IMR-90 (cell line): ENCODE measurements around the gene G3BP2. TPM values are rescaled to one million over a fixed set of nuclear protein-coding genes. Genes with fewer than 3 reads are reported as not detected.

ENCODE experiments used
- ATAC-seq: fragments of 200-7000 bp; cut with Tn5 transposase; 2 replicates; pipeline ENCODE4 v1.9.1; 2020; ENCODE audit warnings: low read depth, mild to moderate bottlenecking, moderate library complexity
- BruUV-seq: library from RNA; stranded (reverse); fragments of 400-500 nt; replicated peaks from 2 replicates; lab custom pipeline; 2021; lab: Mats Ljungman, UMichigan
- CTCF ChIA-PET: fragments of 300-600 bp; formaldehyde crosslinking; extraction: SDS; loops from one replicate; lab custom pipeline; 2021; ENCODE audit warnings: antibody characterized with exemption; lab: Yijun Ruan, JAX
- POLR2A ChIA-PET: fragments of 300-600 bp; sonication (Branson Sonifier 250); formaldehyde crosslinking; loops from one replicate; lab custom pipeline; 2022; ENCODE audit warnings: antibody characterized with exemption; ENCODE audit not compliant: unreplicated experiment; lab: Charles Lee
- DNase-seq: peaks from one replicate; pipeline ENCODE4 v3.0.0; 2013
- H2AFZ ChIP-seq: replicated peaks from 2 replicates; pipeline ENCODE3; 2013; ENCODE audit warnings: low read length, mild to moderate bottlenecking; ENCODE audit not compliant: poor library complexity
- H2AK5ac ChIP-seq: 2 replicates; pipeline ENCODE4 v1.6.1; 2013; ENCODE audit warnings: low read depth, low read length, inconsistent platforms
- H2AK9ac ChIP-seq: replicated peaks from 2 replicates; pipeline ENCODE3; 2013; ENCODE audit warnings: mild to moderate bottlenecking, low read depth, low read length, moderate library complexity; ENCODE audit not compliant: poor library complexity
- H2BK120ac ChIP-seq: 2 replicates; pipeline ENCODE4 v1.6.1; 2013; ENCODE audit warnings: low read depth, low read length, inconsistent platforms
- H2BK15ac ChIP-seq: 3 replicates; pipeline ENCODE4 v1.6.1; 2013; ENCODE audit warnings: low read depth, low read length, inconsistent platforms
- H2BK20ac ChIP-seq: 2 replicates; pipeline ENCODE4 v1.6.1; 2013; ENCODE audit warnings: low read depth, mild to moderate bottlenecking, inconsistent platforms, low read length, moderate library complexity
- H2BK5ac ChIP-seq: 2 replicates; pipeline ENCODE4 v1.6.1; 2013; ENCODE audit warnings: mild to moderate bottlenecking, low read depth, low read length, inconsistent platforms; ENCODE audit not compliant: poor library complexity, severe bottlenecking
- H3K14ac ChIP-seq: replicated peaks from 2 replicates; pipeline ENCODE4 v1.6.1; 2013; ENCODE audit warnings: low read depth, low read length, inconsistent platforms
- H3K18ac ChIP-seq: 2 replicates; pipeline ENCODE4 v1.6.1; 2013; ENCODE audit warnings: low read depth, low read length, control low read depth
- H3K23ac ChIP-seq: 2 replicates; pipeline ENCODE4 v1.6.1; 2013; ENCODE audit warnings: low read depth, low read length, inconsistent platforms
- H3K27ac ChIP-seq: 2 replicates; pipeline ENCODE4 v1.5.1; 2013; ENCODE audit warnings: mild to moderate bottlenecking, control low read depth, low read length; ENCODE audit not compliant: insufficient read depth
- H3K27me3 ChIP-seq: 2 replicates; pipeline ENCODE4 v1.6.1; 2013; ENCODE audit warnings: low read length; ENCODE audit not compliant: control insufficient read depth, insufficient read depth
- H3K36me3 ChIP-seq: 2 replicates; pipeline ENCODE4 v1.6.1; 2013; ENCODE audit warnings: low read length, mixed read lengths; ENCODE audit not compliant: control insufficient read depth, insufficient read depth
- H3K4ac ChIP-seq: 2 replicates; pipeline ENCODE4 v1.6.1; 2013; ENCODE audit warnings: low read depth, low read length, inconsistent platforms
- H3K4me1 ChIP-seq: 2 replicates; pipeline ENCODE4 v1.6.1; 2013; ENCODE audit warnings: low read length, mixed read lengths; ENCODE audit not compliant: control insufficient read depth, insufficient read depth
- H3K4me2 ChIP-seq: 2 replicates; pipeline ENCODE4 v1.6.1; 2013; ENCODE audit warnings: low read depth, mild to moderate bottlenecking, control low read depth, low read length, moderate library complexity
- H3K4me3 ChIP-seq: 2 replicates; pipeline ENCODE4 v1.5.1; 2013; ENCODE audit warnings: low read depth, mild to moderate bottlenecking, control low read depth, low read length, moderate library complexity; ENCODE audit not compliant: insufficient read depth
- H3K56ac ChIP-seq: 2 replicates; pipeline ENCODE4 v1.6.1; 2013; ENCODE audit warnings: low read length, inconsistent platforms; ENCODE audit not compliant: insufficient read depth; ENCODE audit errors: extremely low read depth
- H3K79me1 ChIP-seq, 2 experiments: 2 replicates each; pipeline ENCODE4 v1.6.1; 2013; ENCODE audit warnings: low read length in 2 of 2, inconsistent platforms in 1 of 2, low read depth in 1 of 2
- H3K9ac ChIP-seq: 2 replicates; pipeline ENCODE4 v1.6.1; 2013; ENCODE audit warnings: low read depth, low read length, control low read depth
- H3K9me1 ChIP-seq: 2 replicates; pipeline ENCODE4 v1.6.1; 2013; ENCODE audit warnings: low read length, inconsistent platforms; ENCODE audit not compliant: insufficient read depth
- H3K9me3 ChIP-seq: 2 replicates; pipeline ENCODE4 v1.6.1; 2013; ENCODE audit warnings: low read length; ENCODE audit not compliant: control insufficient read depth, insufficient read depth
- H4K20me1 ChIP-seq: 2 replicates; pipeline ENCODE4 v1.6.1; 2013; ENCODE audit warnings: low read length, inconsistent platforms; ENCODE audit not compliant: insufficient read depth
- H4K5ac ChIP-seq: 2 replicates; pipeline ENCODE4 v1.6.1; 2013; ENCODE audit warnings: mild to moderate bottlenecking, low read depth, low read length, control low read depth
- H4K8ac ChIP-seq, 2 experiments: 2 replicates each; pipeline ENCODE4 v1.6.1; 2013; ENCODE audit warnings: low read depth in 2 of 2, low read length in 2 of 2, control low read depth in 1 of 2, inconsistent platforms in 1 of 2
- H4K91ac ChIP-seq: 2 replicates; pipeline ENCODE4 v1.6.1; 2013; ENCODE audit warnings: low read depth, low read length, inconsistent platforms; ENCODE audit not compliant: insufficient read depth
- MXI1 ChIP-seq: IDR thresholded peaks from 2 replicates; pipeline ENCODE4 v1.6.1; 2012; ENCODE audit warnings: low read depth, mild to moderate bottlenecking, low read length, moderate library complexity, borderline replicate concordance
- WGBS, 2 experiments: methylation state at CpG; one replicate each; pipeline versions ENCODE4 v1.1.5 to v1.1.7; 2013; ENCODE audit warnings: missing lambda C conversion rate in 2 of 2; ENCODE audit not compliant: insufficient read length in 1 of 2; ENCODE audit errors: extremely low coverage in 2 of 2; 5-methylcytosine and 5-hydroxymethylcytosine counted together
- dilution Hi-C: fragments of 300-500 bp; cut with HindIII; formaldehyde crosslinking; loops from one replicate; pipeline ENCODE4 v1.14.3; 2018; ENCODE audit warnings: low sequenced_read_pairs; ENCODE audit not compliant: unreplicated experiment
- in situ Hi-C: fragments of 300-500 bp; cut with MboI; formaldehyde crosslinking; loops from 3 replicates; pipeline ENCODE4 v1.14.3; 2019; ENCODE audit warnings: low sequenced_read_pairs, inconsistent platforms, mixed read lengths
- intact Hi-C: fragments of 100-400 bp; cut with micrococcal nuclease; formaldehyde crosslinking; loops from 2 replicates; pipeline ENCODE4 v1.10.0; 2022
- polyA plus RNA-seq, 3 experiments: library from polyadenylated mRNA; depleted of rRNA; stranded (reverse); fragments of >200 nt; gene quantifications; 2 replicates each; pipeline ENCODE4 v1.2.3, GENCODE V29; 2012; ENCODE audit warnings: low replicate concordance in 1 of 3
- total RNA-seq: library from RNA; depleted of rRNA; stranded (reverse); fragments of >200 nt; gene quantifications from 2 replicates; pipeline ENCODE4 v1.2.3, GENCODE V29; 2012

The G3BP2 gene
- total and polyA plus RNA-seq, 2 of the 4 experiments (the other 2 are of a cell fraction) = 80.5 to 183 TPM

DNA sequence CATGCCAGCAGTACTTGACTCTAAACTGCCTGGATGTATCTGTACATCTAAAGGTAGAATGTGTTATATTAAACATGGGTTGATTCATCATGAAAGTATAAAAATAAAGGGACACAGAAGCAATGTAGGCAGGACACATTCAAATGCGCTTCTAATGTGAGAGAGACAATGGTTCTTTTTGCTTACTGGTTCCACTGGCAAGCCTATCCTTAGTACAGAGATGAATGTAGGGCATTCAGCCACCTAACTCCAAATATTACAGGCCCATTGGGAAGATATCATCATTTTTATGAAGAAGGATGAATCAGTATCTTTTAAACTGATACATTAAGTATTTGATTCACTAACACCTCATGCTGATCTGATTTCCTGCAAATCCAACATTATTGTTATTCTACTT is 60.9 kb downstream of the G3BP2 start:
- Histone ChIP-seq H2AFZ (no peak overlapping the region), H3K4me1 (no peaks in the 10 kb centered on the region), H3K9me3 (no peaks in the 10 kb centered on the region), H3K18ac (no peak overlapping the region), H3K23ac (no peak overlapping the region), H4K91ac (no peak overlapping the region), H2BK120ac (no peak overlapping the region), H3K79me1 (no peaks in the 10 kb centered on the region), H2BK5ac (no peak overlapping the region), H3K9me1 (no peaks in the 10 kb centered on the region), H3K4me3 (no peak overlapping the region), H2BK20ac (no peak overlapping the region), H3K36me3 (no peaks in the 10 kb centered on the region), H2AK9ac (no peak overlapping the region), H4K20me1 (no peaks in the 10 kb centered on the region), H3K9ac (no peak overlapping the region), H4K5ac (no peak overlapping the region), H3K4me2 (no peak overlapping the region), H3K4ac (no peak overlapping the region), H2AK5ac (no peak overlapping the region), H2BK15ac (no peak overlapping the region), H3K27me3 (no peaks in the 10 kb centered on the region), H3K27ac (no peak overlapping the region), H4K8ac (no peak overlapping the region), H3K56ac (no peak overlapping the region), H3K14ac (no peak overlapping the region)
- dilution Hi-C loops = no loop called here
- in situ Hi-C loops = no loop called here
- DNase-seq = no peak
- no peak for TF ChIP-seq MXI1
- CTCF ChIA-PET = no interaction called here
- no TSS peak for BruUV-seq
- POLR2A ChIA-PET = no interaction called here
- ATAC-seq = no peak
- intact Hi-C loops = no loop called here
- WGBS, 2 experiments = no CpG with 5 or more reads among the region's 1 CpG
